ENCODE measurements around the gene PHLDA3. TPM values are rescaled to one million over a fixed set of nuclear protein-coding genes. Genes with fewer than 3 reads are reported as not detected.

The PHLDA3 gene
- total and polyA plus RNA-seq, 7 experiments from 2014 or later = 0.13 to 22.4 (median 0.67) TPM; not detected in 1

- Mint-ChIP-seq H3K27ac (peak overlapping the region in 8 of 9 donors; percentile 42 to 91 (median 85)), H3K4me3 (peak overlapping the region; percentile 88 to 94 (median 91)), H3K4me1 (peaks cover 30 to 61% (median 57%) of the 10 kb centered on the region in 7 donors), H3K36me3 (peaks cover 0 to 7% (median 0%) of the 10 kb centered on the region in 5 donors), H3K9me3 (no peaks in the 10 kb centered on the region), H3K27me3 (no peaks in the 10 kb centered on the region)
- no peak for DNase-seq
- no peak for ATAC-seq
- H3K27ac ChIP-seq (ENCODE audit: low read depth, low read length) = no peak overlapping the region
- ChIA-PET CTCF (interaction anchor here (3.7 kb wide), 1 partner anchor 24 kb away, joined by 25 read pairs; no protein-coding TSS in a partner anchor), POLR2A (no interaction called here)
- intact Hi-C loops (cut with micrococcal nuclease) = loop anchor here (5.0 to 10.0 kb wide), 4 partner anchors 38 to 491 kb away; partner anchors contain the start of genes KIF21B (in 1 of the 2), PHLDA3 (in 1 of the 2) and TIMM17A (in 1 of the 2)
- peaks cover 20 to 28% of the 10 kb centered on the region in 2 donors for H3K4me1 ChIP-seq (ENCODE audit: control insufficient read depth in 2 of 2, insufficient read depth in 2 of 2, low read length in 2 of 2)
- H3K9me3 ChIP-seq (ENCODE audit: control insufficient read depth in 2 of 3, low read length in 3 of 3) = no peaks in the 10 kb centered on the region
- H3K27me3 ChIP-seq (ENCODE audit: control insufficient read depth in 2 of 2, insufficient read depth in 2 of 2, low read length in 2 of 2) = no peaks in the 10 kb centered on the region
- no peaks in the 10 kb centered on the region for H3K36me3 ChIP-seq (ENCODE audit: control insufficient read depth in 2 of 3, insufficient read depth in 3 of 3, low read length in 3 of 3)
- H3K4me3 ChIP-seq (ENCODE audit: low read length) = no peak overlapping the region
These were observed 36.5 kb upstream of the PHLDA3 start for GRCh38 chr1:201505503-201505890.

- peaks cover 0 to 7% (median 0%) of the 10 kb centered on the region in 5 donors for H3K36me3 Mint-ChIP-seq
- DNase-seq (no peak), ATAC-seq (no peak)
- intact Hi-C loops (cut with micrococcal nuclease) = loop anchor here (5.0 to 10.0 kb wide), 4 partner anchors 38 to 490 kb away; partner anchors contain the start of genes KIF21B (in 1 of the 2), PHLDA3 (in 1 of the 2) and TIMM17A (in 1 of the 2)
- H3K9me3 Mint-ChIP-seq = no peaks in the 10 kb centered on the region
- H3K27ac ChIP-seq (ENCODE audit: low read depth, low read length) = no peak overlapping the region
- no peaks in the 10 kb centered on the region for H3K27me3 Mint-ChIP-seq
- H3K4me3 Mint-ChIP-seq = peak overlapping the region; percentile 88 to 94 (median 91)
- no peaks in the 10 kb centered on the region for H3K36me3 ChIP-seq (ENCODE audit: control insufficient read depth in 2 of 3, insufficient read depth in 3 of 3, low read length in 3 of 3)
- H3K4me1 Mint-ChIP-seq = peaks cover 30 to 60% (median 55%) of the 10 kb centered on the region in 7 donors
- CTCF ChIA-PET = interaction anchor here (0.8 to 4.3 kb wide), 3 partner anchors 7 to 78 kb away, joined by 5 to 29 read pairs (median 25); no protein-coding TSS in a partner anchor
- POLR2A ChIA-PET = no interaction called here
- no peak overlapping the region for H3K4me3 ChIP-seq (ENCODE audit: low read length)
- no peaks in the 10 kb centered on the region for H3K27me3 ChIP-seq (ENCODE audit: control insufficient read depth in 2 of 2, insufficient read depth in 2 of 2, low read length in 2 of 2)
- peak overlapping the region in 7 of 9 donors; percentile 42 to 91 (median 83) for H3K27ac Mint-ChIP-seq
- no peaks in the 10 kb centered on the region for H3K9me3 ChIP-seq (ENCODE audit: control insufficient read depth in 2 of 3, low read length in 3 of 3)
- H3K4me1 ChIP-seq (ENCODE audit: control insufficient read depth in 2 of 2, insufficient read depth in 2 of 2, low read length in 2 of 2) = peaks cover 20 to 28% of the 10 kb centered on the region in 2 donors
These were observed 36.0 kb upstream of the PHLDA3 start for GRCh38 chr1:201504799-201505502.

- peaks cover 0 to 7% (median 0%) of the 10 kb centered on the region in 5 donors for H3K36me3 Mint-ChIP-seq
These were observed 35.2 kb upstream of the PHLDA3 start for GRCh38 chr1:201504179-201504631.

GRCh38 chr1:201503397-201504176 lies 34.6 kb upstream of the PHLDA3 start:
- Histone ChIP-seq H3K9me3 (ENCODE audit: control insufficient read depth in 2 of 3, low read length in 3 of 3) (no peaks in the 10 kb centered on the region), H3K4me3 (ENCODE audit: low read length) (no peak overlapping the region), H3K27ac (ENCODE audit: low read depth, low read length) (no peak overlapping the region), H3K4me1 (ENCODE audit: control insufficient read depth in 2 of 2, insufficient read depth in 2 of 2, low read length in 2 of 2) (peaks cover 20 to 28% of the 10 kb centered on the region in 2 donors), H3K27me3 (ENCODE audit: control insufficient read depth in 2 of 2, insufficient read depth in 2 of 2, low read length in 2 of 2) (no peaks in the 10 kb centered on the region), H3K36me3 (ENCODE audit: control insufficient read depth in 2 of 3, insufficient read depth in 3 of 3, low read length in 3 of 3) (no peaks in the 10 kb centered on the region)
- no peak overlapping the region for H3K4me3 Mint-ChIP-seq
- H3K36me3 Mint-ChIP-seq = peaks cover 0 to 7% (median 0%) of the 10 kb centered on the region in 5 donors
- H3K9me3 Mint-ChIP-seq = no peaks in the 10 kb centered on the region
- intact Hi-C loops (cut with micrococcal nuclease) = loop anchor here (10.0 kb wide), 2 partner anchors 479 to 489 kb away; partner anchors contain the start of gene KIF21B (in 1 of the 2)
- H3K27ac Mint-ChIP-seq = no peak overlapping the region
- DNase-seq (no peak), ATAC-seq (no peak)
- peaks cover 30 to 49% (median 46%) of the 10 kb centered on the region in 7 donors for H3K4me1 Mint-ChIP-seq
- H3K27me3 Mint-ChIP-seq = no peaks in the 10 kb centered on the region
- CTCF ChIA-PET = interaction anchor here (0.6 to 4.3 kb wide), 5 partner anchors 8 to 1216 kb away, joined by 3 to 29 read pairs (median 3); no protein-coding TSS in a partner anchor
- POLR2A ChIA-PET = interaction anchor here (0.6 kb wide), 1 partner anchor 1324 kb away, joined by 3 read pairs; no protein-coding TSS in a partner anchor

More at GRCh38 chr1:201504179-201504631, 35.2 kb upstream of the PHLDA3 start:
- DNase-seq = no peak
- no peak overlapping the region for H3K27ac Mint-ChIP-seq
- no peaks in the 10 kb centered on the region for H3K9me3 Mint-ChIP-seq
- no peaks in the 10 kb centered on the region for H3K9me3 ChIP-seq (ENCODE audit: control insufficient read depth in 2 of 3, low read length in 3 of 3)
- no peak overlapping the region for H3K4me3 Mint-ChIP-seq
- H3K4me1 ChIP-seq (ENCODE audit: control insufficient read depth in 2 of 2, insufficient read depth in 2 of 2, low read length in 2 of 2) = peaks cover 20 to 28% of the 10 kb centered on the region in 2 donors
- ChIA-PET CTCF (interaction anchor here (0.6 to 4.3 kb wide), 5 partner anchors 8 to 1216 kb away, joined by 3 to 29 read pairs (median 3); no protein-coding TSS in a partner anchor), POLR2A (no interaction called here)
- H3K4me1 Mint-ChIP-seq = peaks cover 30 to 52% (median 51%) of the 10 kb centered on the region in 7 donors
- no peaks in the 10 kb centered on the region for H3K36me3 ChIP-seq (ENCODE audit: control insufficient read depth in 2 of 3, insufficient read depth in 3 of 3, low read length in 3 of 3)
- intact Hi-C loops (cut with micrococcal nuclease) = loop anchor here (10.0 kb wide), 2 partner anchors 479 to 489 kb away; partner anchors contain the start of gene KIF21B (in 1 of the 2)
- no peak overlapping the region for H3K4me3 ChIP-seq (ENCODE audit: low read length)
- H3K27me3 ChIP-seq (ENCODE audit: control insufficient read depth in 2 of 2, insufficient read depth in 2 of 2, low read length in 2 of 2) = no peaks in the 10 kb centered on the region
- ATAC-seq = no peak
- H3K27ac ChIP-seq (ENCODE audit: low read depth, low read length) = no peak overlapping the region
- H3K27me3 Mint-ChIP-seq = no peaks in the 10 kb centered on the region

GRCh38 chr1:201502511-201502857 lies 33.5 kb upstream of the PHLDA3 start:
- ChIA-PET POLR2A (interaction anchor here (0.7 kb wide), 1 partner anchor 11 kb away, joined by 3 read pairs; no protein-coding TSS in a partner anchor), CTCF (interaction anchor here (1.2 to 4.3 kb wide), 3 partner anchors 9 to 21 kb away, joined by 5 to 29 read pairs (median 9); no protein-coding TSS in a partner anchor)
- DNase-seq (no peak), ATAC-seq (no peak)
- no peak overlapping the region for H3K4me3 ChIP-seq (ENCODE audit: low read length)
- peaks cover 14 to 22% of the 10 kb centered on the region in 2 donors for H3K4me1 ChIP-seq (ENCODE audit: control insufficient read depth in 2 of 2, insufficient read depth in 2 of 2, low read length in 2 of 2)
- H3K27me3 Mint-ChIP-seq = no peaks in the 10 kb centered on the region
- H3K9me3 Mint-ChIP-seq = no peaks in the 10 kb centered on the region
- intact Hi-C loops (cut with micrococcal nuclease) = loop anchor here (10.0 kb wide), 2 partner anchors 478 to 488 kb away; partner anchors contain the start of gene KIF21B (in 1 of the 2)
- no peaks in the 10 kb centered on the region for H3K27me3 ChIP-seq (ENCODE audit: control insufficient read depth in 2 of 2, insufficient read depth in 2 of 2, low read length in 2 of 2)
- no peaks in the 10 kb centered on the region for H3K36me3 ChIP-seq (ENCODE audit: control insufficient read depth in 2 of 3, insufficient read depth in 3 of 3, low read length in 3 of 3)
- H3K4me3 Mint-ChIP-seq = no peak overlapping the region
- H3K9me3 ChIP-seq (ENCODE audit: control insufficient read depth in 2 of 3, low read length in 3 of 3) = no peaks in the 10 kb centered on the region
- peaks cover 0 to 7% (median 0%) of the 10 kb centered on the region in 5 donors for H3K36me3 Mint-ChIP-seq
- H3K4me1 Mint-ChIP-seq = peaks cover 33 to 42% (median 41%) of the 10 kb centered on the region in 7 donors
- no peak overlapping the region for H3K27ac Mint-ChIP-seq
- no peak overlapping the region for H3K27ac ChIP-seq (ENCODE audit: low read depth, low read length)
